GM23248 (cell line): ENCODE results near the gene CALY. TPM values are rescaled to one million over a fixed set of nuclear protein-coding genes. Genes with fewer than 3 reads are reported as not detected.

Experiments
- DNase-seq: peaks from one replicate; pipeline ENCODE4 v3.0.0-alpha.2; 2015
- H2AFZ ChIP-seq: fragments of 200-600 bp; sonication (generic); 2 replicates; pipeline ENCODE4 v1.6.1; 2016; ENCODE audit warnings: antibody characterized with exemption
- H3F3A ChIP-seq: fragments of 200-600 bp; sonication (generic); 2 replicates; pipeline ENCODE4 v1.6.1; 2016; ENCODE audit warnings: mild to moderate bottlenecking, antibody characterized with exemption, mixed run types; ENCODE audit not compliant: insufficient read depth
- H3K27ac ChIP-seq: fragments of 200-600 bp; sonication (generic); 2 replicates; pipeline ENCODE4 v1.5.1; 2016; ENCODE audit warnings: mild to moderate bottlenecking
- H3K27me3 ChIP-seq: fragments of 200-600 bp; sonication (generic); replicated peaks from 2 replicates; pipeline ENCODE4 v1.6.1; 2016; ENCODE audit warnings: mild to moderate bottlenecking; ENCODE audit not compliant: insufficient read depth
- H3K36me3 ChIP-seq: fragments of 200-600 bp; sonication (generic); 2 replicates; pipeline ENCODE4 v1.6.1; 2016; ENCODE audit warnings: low read depth, mild to moderate bottlenecking
- H3K4me1 ChIP-seq: fragments of 200-600 bp; sonication (generic); 2 replicates; pipeline ENCODE4 v1.6.1; 2016; ENCODE audit warnings: mild to moderate bottlenecking; ENCODE audit not compliant: insufficient read depth
- H3K4me2 ChIP-seq: fragments of 200-600 bp; sonication (generic); one replicate; pipeline ENCODE4 v1.6.1; 2016; ENCODE audit warnings: mild to moderate bottlenecking; ENCODE audit not compliant: unreplicated experiment
- H3K4me3 ChIP-seq: fragments of 200-600 bp; sonication (generic); 2 replicates; pipeline ENCODE4 v1.5.1; 2016; ENCODE audit warnings: mild to moderate bottlenecking
- H3K79me2 ChIP-seq: fragments of 200-600 bp; sonication (generic); 2 replicates; pipeline ENCODE4 v1.6.1; 2016; ENCODE audit warnings: mild to moderate bottlenecking; ENCODE audit not compliant: insufficient read depth
- H3K9ac ChIP-seq: fragments of 200-600 bp; sonication (generic); 2 replicates; pipeline ENCODE4 v1.6.1; 2016; ENCODE audit warnings: mild to moderate bottlenecking
- H3K9me2 ChIP-seq: fragments of 200-600 bp; sonication (generic); 2 replicates; pipeline ENCODE4 v1.6.1; 2016; ENCODE audit warnings: mixed run types, mild to moderate bottlenecking, moderate library complexity; ENCODE audit not compliant: insufficient read depth
- H3K9me3 ChIP-seq: fragments of 200-600 bp; sonication (generic); one replicate; pipeline ENCODE4 v1.6.1; 2017; ENCODE audit warnings: low read depth
- H4K20me1 ChIP-seq: fragments of 200-600 bp; sonication (generic); 2 replicates; pipeline ENCODE4 v1.6.0; 2016; ENCODE audit not compliant: insufficient read depth
- EZH2 ChIP-seq: fragments of 200-600 bp; sonication (generic); IDR thresholded peaks from 2 replicates; pipeline ENCODE4 v1.6.1; 2018; ENCODE audit warnings: antibody characterized with exemption, mild to moderate bottlenecking; ENCODE audit not compliant: insufficient read depth, poor library complexity, severe bottlenecking
- EZH2phosphoT487 ChIP-seq: fragments of 200-600 bp; sonication (generic); IDR thresholded peaks from 2 replicates; pipeline ENCODE4 v1.6.1; 2018; ENCODE audit warnings: antibody characterized with exemption, moderate library complexity, mild to moderate bottlenecking, low read depth; ENCODE audit not compliant: insufficient read depth
- WGBS, 2 experiments: methylation state at CpG; one replicate each; pipeline ENCODE4 v1.1.6; 2015 to 2017; ENCODE audit warnings: low lambda C conversion rate in 2 of 2, low coverage in 1 of 2; ENCODE audit errors: missing lambda C conversion rate in 2 of 2; 5-methylcytosine and 5-hydroxymethylcytosine counted together
- in situ Hi-C: fragments of 300-500 bp; cut with MboI; formaldehyde crosslinking; loops from 2 replicates; pipeline ENCODE4 v1.15.0; 2020
- polyA plus RNA-seq: library from polyadenylated mRNA; unstranded; fragments of >200 nt; fragmentation: Nextera tagmentation; extraction: Ambion mirVana; gene quantifications from 2 replicates; pipeline ENCODE4 v1.2.1, GENCODE V29; 2016
- total RNA-seq: library from RNA; depleted of rRNA; stranded (reverse); fragments of >200 nt; shearing (Covaris generic); gene quantifications from 2 replicates; pipeline ENCODE4 v1.2.3, GENCODE V29; 2014

CALY gene
- total and polyA plus RNA-seq, 2 experiments from 2014 or later: 0.86 TPM; not detected in 1

DNA sequence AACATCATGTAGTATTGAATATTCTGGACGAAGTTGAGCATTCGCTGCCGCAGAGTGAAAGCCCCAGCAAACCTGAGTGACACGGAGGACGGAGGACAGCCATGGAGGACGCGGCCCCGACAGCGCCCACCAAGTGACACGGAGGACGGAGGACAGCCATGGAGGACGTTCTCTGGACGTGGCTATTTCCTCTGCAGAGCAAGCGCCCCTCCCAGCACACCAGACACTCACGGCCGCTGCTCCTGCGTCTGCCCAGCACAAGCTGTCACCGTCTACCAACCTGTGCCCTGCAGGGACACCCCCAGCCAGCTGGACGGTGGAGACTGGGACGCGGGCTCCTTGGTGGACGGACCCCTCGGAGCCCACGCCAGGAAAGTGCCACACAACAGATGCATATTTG is 52.8 kb downstream of the CALY start:
- no peak overlapping the region for H3K4me3 ChIP-seq

DNA sequence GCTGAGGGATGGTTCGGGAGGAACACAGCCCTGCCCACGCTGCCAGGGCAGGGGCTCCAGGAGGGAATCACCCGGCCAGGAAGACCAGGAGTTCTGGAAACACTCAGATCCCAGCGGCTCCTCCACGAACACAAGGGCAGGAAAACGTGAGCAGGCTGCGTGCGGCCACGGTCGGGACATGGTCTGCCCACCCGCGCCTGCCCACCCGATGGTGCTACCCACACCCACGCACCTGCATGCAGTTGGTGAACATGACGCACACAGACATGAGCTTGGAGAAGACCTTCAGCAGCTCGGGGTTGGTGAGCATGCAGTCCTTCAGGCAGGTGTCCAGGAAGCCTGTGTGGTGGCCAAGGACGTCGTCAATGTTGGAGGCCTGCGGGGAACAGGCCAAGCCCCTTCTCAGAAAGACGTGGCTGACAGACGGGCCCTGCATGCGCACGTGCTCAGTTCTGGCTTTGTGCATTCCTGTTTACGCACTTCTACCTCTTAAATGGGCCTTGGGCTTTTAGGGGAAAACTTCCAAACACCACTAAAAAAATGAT is 53.8 kb downstream of the CALY start:
- peaks cover 3% of the 10 kb centered on the region; the same call in 1 of the 2 replicates for H4K20me1 ChIP-seq
- TF ChIP-seq EZH2 (no peak), EZH2phosphoT487 (no peak)
- no peaks in the 10 kb centered on the region for H3K9me3 ChIP-seq
- H3K4me1 ChIP-seq: no peaks in the 10 kb centered on the region
- 79 to 88% methylated on average over 11 to 24 of the region's 24 CpGs for WGBS, 2 experiments
- in situ Hi-C loops: no loop called here
- no peak overlapping the region for H3K9ac ChIP-seq
- H3K27me3 ChIP-seq: no peaks in the 10 kb centered on the region
- H3K4me2 ChIP-seq: no peak overlapping the region
- no peak overlapping the region for H2AFZ ChIP-seq
- H3K27ac ChIP-seq: no peak overlapping the region
- no peaks in the 10 kb centered on the region for H3F3A ChIP-seq
- H3K79me2 ChIP-seq: peaks cover 4% of the 10 kb centered on the region; the same call in 1 of the 2 replicates
- no peak for DNase-seq
- H3K4me3 ChIP-seq: no peak overlapping the region
- H3K9me2 ChIP-seq: no peaks in the 10 kb centered on the region
- peaks cover 18% of the 10 kb centered on the region; the same call in 1 of the 2 replicates for H3K36me3 ChIP-seq

More for the DNA sequence above, 52.8 kb downstream of the CALY start:
- Histone ChIP-seq H3K9me2 (no peaks in the 10 kb centered on the region), H3K79me2 (peaks cover 4% of the 10 kb centered on the region; the same call in 1 of the 2 replicates), H3K27ac (no peak overlapping the region), H3K36me3 (peaks cover 19% of the 10 kb centered on the region; the same call in 1 of the 2 replicates), H2AFZ (no peak overlapping the region), H3K4me2 (no peak overlapping the region), H3F3A (no peaks in the 10 kb centered on the region), H3K9me3 (no peaks in the 10 kb centered on the region), H3K4me1 (no peaks in the 10 kb centered on the region), H4K20me1 (peaks cover 3% of the 10 kb centered on the region; the same call in 1 of the 2 replicates), H3K9ac (no peak overlapping the region), H3K27me3 (no peaks in the 10 kb centered on the region)
- TF ChIP-seq EZH2phosphoT487: no peak
- no peak for TF ChIP-seq EZH2
- 94 to 96% methylated on average over 22 to 24 of the region's 24 CpGs for WGBS, 2 experiments
- DNase-seq: no peak
- in situ Hi-C loops: no loop called here

DNA sequence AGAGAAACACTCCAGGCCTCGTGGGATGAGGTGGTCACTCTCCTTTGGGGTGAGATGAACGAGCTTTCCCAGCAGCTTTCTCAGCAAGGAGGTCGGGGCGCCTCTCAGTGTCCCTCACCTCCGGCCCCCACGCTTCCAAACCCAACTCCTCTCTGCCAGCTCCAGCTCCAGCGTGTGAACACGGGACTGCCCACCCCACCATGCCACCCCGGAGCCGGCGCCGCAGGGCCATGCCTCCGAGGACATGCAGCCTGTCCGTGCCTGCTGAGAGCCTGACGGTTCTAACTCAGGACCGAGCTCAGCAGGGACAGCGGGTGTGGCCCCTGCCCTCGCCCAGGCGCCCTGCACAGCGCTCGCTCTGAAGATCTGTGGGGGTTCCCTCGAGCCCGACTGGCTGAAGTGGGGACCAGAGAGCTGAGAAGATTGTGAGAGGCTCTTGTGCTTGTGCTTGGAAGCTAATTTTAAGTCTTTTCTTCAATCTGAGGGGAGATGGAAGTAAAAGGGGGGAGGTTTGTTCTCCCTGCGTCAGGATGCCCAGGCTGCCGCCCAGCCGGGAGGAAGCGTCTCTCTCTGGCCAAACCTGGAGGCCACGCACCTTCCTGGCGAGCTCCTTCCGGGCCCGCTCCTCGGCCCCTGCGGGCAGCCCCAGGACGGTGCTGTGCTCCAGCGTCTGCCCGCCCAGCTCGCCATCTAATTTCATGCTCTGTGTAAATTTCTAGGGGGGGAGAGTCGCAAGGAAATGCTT is 54.9 kb downstream of the CALY start:
- WGBS, 2 experiments: 91 to 93% methylated on average over 33 to 38 of the region's 38 CpGs
- Histone ChIP-seq H3K36me3 (peaks cover 12% of the 10 kb centered on the region; the same call in 1 of the 2 replicates), H3K9me3 (no peaks in the 10 kb centered on the region), H3K4me3 (no peak overlapping the region), H4K20me1 (peaks cover 2% of the 10 kb centered on the region; the same call in 1 of the 2 replicates), H3K27ac (no peak overlapping the region), H3F3A (no peaks in the 10 kb centered on the region), H3K79me2 (peaks cover 4% of the 10 kb centered on the region; the same call in 1 of the 2 replicates), H3K9me2 (no peaks in the 10 kb centered on the region), H3K27me3 (no peaks in the 10 kb centered on the region), H2AFZ (no peak overlapping the region), H3K4me2 (no peak overlapping the region), H3K9ac (no peak overlapping the region), H3K4me1 (no peaks in the 10 kb centered on the region)
- TF ChIP-seq EZH2: no peak
- no peak for TF ChIP-seq EZH2phosphoT487
- no peak for DNase-seq
- in situ Hi-C loops: no loop called here

DNA sequence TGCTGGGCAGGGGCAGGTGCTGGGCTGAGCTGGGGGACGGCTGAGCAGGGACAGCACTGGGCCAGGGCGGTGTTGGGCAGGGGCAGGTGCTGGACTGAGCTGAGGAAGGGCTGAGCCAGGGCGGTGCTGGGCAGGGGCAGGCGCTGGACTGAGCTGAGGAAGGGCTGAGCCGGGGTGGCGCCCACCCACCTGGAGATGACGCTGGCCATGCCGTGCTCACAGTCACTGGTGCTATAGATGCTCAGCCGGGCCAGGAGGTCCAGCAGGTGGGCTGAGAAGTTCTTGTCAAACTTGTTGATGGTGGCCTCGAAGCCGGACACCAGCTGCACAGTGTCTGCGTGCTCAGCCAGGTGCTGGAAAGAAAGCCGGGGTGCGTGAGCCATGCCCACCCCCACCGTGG is 55.6 kb downstream of the CALY start:
- DNase-seq: no peak
- no peak overlapping the region for H3K4me3 ChIP-seq
- no peaks in the 10 kb centered on the region for H3K4me1 ChIP-seq
- no peaks in the 10 kb centered on the region for H3K79me2 ChIP-seq
- H3K27me3 ChIP-seq: no peaks in the 10 kb centered on the region
- peaks cover 5% of the 10 kb centered on the region; the same call in 1 of the 2 replicates for H3K36me3 ChIP-seq
- no peak overlapping the region for H2AFZ ChIP-seq
- no peak overlapping the region for H3K4me2 ChIP-seq
- no peak overlapping the region for H3K27ac ChIP-seq
- no peaks in the 10 kb centered on the region for H3K9me3 ChIP-seq
- no peak overlapping the region for H3K9ac ChIP-seq
- 91 to 96% methylated on average over 11 to 14 of the region's 15 CpGs for WGBS, 2 experiments
- TF ChIP-seq EZH2phosphoT487 (no peak), EZH2 (no peak)
- no peaks in the 10 kb centered on the region for H3K9me2 ChIP-seq
- in situ Hi-C loops: no loop called here
- no peaks in the 10 kb centered on the region for H4K20me1 ChIP-seq
- H3F3A ChIP-seq: no peaks in the 10 kb centered on the region
